Fibroblast of peridontal ligament (primary cell): ENCODE measurements around the gene MEGF8.

ENCODE experiments used
- DNase-seq: peaks from one replicate; pipeline ENCODE4 v3.0.0-alpha.2; 2010; ENCODE audit errors: extremely low read depth

The MEGF8 gene

DNA sequence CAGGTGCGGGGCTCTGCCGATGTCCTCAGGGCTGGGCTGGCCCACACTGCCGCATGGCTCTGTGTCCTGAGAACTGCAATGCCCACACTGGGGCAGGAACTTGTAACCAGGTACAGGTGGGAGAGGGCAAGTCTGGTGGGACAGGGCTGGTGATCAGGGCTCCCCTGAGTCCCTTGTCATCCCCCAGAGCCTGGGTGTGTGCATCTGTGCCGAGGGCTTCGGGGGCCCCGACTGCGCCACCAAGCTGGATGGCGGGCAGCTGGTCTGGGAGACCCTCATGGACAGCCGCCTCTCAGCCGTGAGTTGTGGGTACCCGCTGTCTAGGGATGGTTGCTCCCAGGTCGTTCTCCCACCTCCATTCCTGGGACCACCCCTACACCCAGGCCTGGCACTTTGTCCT, 30.5 kb downstream of the MEGF8 start:
- DNase-seq = no peak

- DNase-seq = no peak
These were observed 31.3 kb downstream of the MEGF8 start for GRCh38 chr19:42356686-42357085.

- DNase-seq = no peak
These were observed 31.9 kb downstream of the MEGF8 start for GRCh38 chr19:42357290-42357689.

DNA sequence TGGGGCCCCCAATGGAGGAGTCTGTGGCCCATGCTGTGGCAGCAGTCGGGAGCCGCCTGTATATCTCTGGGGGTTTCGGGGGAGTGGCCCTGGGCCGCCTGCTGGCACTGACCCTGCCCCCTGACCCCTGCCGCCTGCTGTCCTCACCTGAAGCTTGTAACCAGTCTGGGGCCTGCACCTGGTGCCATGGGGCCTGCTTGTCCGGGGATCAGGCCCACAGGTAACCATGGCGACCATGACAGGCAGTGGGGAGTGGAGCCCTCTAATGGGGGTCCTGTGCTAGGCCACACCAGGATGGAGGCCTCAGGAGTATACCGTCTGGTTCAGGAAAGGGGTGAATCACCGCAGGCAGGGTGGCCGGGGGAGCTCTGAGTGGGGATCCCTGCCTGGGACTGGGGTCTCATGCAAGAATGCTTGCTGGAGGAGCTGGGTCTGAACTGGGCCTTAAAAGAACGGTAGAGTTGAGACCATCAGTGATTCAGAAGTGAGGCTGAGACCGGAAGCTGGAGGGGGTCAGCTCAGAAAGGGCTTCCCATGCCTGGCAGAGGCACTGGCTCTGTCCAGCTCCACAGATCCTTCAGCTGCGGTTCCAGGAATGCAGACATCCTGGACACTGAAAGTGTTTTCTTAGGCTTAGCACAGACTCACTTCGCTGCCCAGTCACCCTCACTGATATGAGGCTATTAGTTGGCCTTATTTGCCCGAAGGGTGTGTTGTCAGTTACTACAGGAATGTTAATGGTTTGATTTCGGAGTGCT, 35.5 kb downstream of the MEGF8 start:
- no peak for DNase-seq

DNA sequence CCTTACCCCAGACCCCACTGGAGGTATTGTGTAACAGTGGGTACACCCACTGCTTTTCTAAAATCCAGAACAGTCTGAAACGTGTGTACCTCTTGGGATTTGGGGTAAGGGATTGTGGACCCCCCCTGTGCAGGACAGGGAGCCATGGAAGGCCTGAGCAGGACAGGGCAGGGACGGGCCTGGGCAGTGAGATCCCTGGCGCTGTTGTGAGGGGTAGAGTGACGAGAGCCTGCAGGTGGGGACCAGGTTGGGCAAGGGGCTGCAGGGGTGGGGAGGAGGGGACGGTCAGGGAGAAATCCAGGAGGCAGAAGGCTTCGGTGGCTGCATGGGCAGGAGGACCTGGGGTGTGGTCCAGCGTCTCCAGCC, 36.1 kb downstream of the MEGF8 start:
- no peak for DNase-seq

GRCh38 chr19:42362342-42362741, 36.9 kb downstream of the MEGF8 start:
- no peak for DNase-seq

GRCh38 chr19:42362891-42363440, 37.5 kb downstream of the MEGF8 start:
- no peak for DNase-seq

GRCh38 chr19:42363614-42364346, 38.3 kb downstream of the MEGF8 start:
- no peak for DNase-seq

DNA sequence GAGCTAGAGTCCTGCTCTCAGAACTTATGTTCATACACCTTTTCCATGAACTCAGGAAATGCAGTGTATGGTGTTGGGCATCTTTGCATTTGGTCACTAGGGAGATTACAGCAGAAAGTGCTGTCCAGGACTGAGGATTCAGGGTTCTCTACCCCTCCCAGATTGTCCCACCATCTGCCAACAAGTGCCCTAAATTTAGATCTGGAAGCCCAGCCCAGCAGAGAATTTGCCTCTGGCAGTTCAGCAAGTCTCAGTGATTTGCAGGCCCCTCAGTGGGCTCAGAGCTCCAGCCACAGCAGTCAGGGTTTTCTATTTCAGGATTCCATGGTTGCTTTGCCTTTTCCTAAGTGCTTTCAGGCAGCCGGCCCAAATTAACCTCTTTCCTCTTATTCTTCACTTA, 41.2 kb downstream of the MEGF8 start:
- no peak for DNase-seq

DNA sequence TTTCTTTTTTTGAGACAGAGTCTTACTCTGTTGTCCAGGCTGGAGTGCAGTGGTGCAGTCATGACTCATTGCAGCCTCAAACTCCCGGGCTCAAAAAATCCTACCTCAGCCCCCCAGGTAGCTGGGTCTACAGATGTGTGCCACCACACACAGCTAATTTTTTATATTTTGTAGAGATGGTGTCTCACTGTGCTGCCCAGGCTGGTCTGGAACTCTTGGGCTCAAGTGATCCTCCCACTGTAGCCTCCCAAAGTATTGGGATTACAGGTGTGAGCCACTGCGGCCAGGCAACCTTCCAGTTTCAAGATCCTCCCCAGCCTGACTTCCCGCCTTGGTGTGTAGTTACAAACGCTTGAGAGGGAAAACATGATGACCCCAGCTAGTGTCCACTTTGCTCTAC, 42.5 kb downstream of the MEGF8 start:
- no peak for DNase-seq

GRCh38 chr19:42368360-42368759, 42.9 kb downstream of the MEGF8 start:
- no peak for DNase-seq

GRCh38 chr19:42368765-42369164, 43.3 kb downstream of the MEGF8 start:
- DNase-seq = no peak

DNA sequence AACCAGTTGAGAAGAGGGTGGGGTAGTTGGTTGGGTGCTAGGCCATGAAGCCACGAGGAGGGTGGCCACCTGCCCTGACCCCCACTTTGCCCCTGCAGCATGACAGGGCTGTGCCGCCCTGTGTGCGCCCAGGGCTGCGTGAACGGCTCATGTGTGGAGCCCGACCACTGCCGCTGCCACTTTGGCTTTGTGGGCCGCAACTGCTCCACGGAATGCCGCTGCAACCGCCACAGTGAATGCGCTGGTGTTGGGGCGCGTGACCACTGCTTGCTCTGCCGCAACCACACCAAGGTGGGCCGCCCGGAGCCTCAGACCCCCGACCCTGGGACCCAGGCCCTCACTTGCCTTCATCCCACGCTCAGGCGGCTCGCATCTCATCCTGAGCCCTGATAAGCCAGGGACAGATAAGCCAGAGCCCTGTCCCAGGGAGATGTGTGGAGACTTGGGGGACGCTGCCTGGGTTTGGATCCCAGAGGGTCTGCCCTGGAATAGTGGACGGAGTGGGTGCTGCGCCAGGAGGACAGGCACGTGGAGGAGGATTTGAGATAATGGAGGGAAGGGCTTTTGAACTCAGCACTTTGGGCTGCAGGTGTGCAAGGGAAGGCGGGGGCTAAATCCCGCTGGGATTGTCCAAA, 44.1 kb downstream of the MEGF8 start:
- no peak for DNase-seq

DNA sequence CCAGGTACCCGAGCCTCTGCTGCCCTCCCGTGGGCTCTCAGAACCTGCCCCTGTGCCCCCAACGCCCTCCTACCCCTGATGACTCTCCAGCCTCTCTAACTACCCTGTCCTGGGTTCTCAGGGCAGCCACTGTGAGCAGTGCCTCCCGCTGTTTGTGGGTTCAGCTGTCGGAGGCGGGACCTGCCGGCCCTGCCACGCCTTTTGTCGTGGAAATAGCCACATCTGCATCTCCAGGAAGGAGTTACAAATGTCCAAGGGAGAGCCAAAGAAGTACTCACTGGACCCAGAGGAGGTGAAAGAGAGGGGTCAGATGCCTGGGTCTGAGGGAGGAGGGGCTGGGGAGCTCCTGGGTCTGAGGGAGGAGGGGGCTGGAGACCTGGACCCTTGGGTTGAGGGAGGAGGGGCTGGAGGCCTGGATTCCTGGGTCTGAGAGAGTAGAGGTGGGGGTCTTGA, 44.7 kb downstream of the MEGF8 start:
- no peak for DNase-seq

DNA sequence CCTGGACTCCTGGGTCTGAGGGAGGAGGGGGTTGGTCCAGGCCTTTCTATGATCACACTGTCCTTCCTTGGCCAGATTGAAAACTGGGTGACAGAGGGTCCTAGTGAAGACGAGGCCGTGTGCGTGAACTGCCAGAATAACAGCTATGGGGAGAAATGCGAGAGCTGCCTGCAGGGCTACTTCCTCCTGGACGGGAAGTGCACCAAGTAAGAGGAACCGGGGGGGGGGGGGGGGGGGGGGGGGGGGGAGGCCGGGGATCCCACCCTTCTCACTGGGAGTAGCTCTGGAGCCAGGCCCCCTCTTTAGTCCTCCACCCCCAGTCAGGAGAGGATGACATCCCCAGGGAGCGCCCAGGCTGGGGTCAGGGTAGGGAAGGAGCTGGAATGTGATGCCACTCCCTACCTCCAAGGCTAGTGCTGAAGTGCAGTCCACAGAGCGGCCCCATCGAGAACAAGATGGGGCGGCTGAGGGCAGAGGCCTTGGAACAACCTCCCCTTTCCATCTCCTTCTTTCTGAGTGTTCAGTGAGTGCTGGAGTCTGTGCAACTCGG, 45.3 kb downstream of the MEGF8 start:
- no peak for DNase-seq

- DNase-seq = no peak
These were observed 49.5 kb downstream of the MEGF8 start for GRCh38 chr19:42374826-42375376.

GRCh38 chr19:42375415-42376176, 50.2 kb downstream of the MEGF8 start:
- no peak for DNase-seq

DNA sequence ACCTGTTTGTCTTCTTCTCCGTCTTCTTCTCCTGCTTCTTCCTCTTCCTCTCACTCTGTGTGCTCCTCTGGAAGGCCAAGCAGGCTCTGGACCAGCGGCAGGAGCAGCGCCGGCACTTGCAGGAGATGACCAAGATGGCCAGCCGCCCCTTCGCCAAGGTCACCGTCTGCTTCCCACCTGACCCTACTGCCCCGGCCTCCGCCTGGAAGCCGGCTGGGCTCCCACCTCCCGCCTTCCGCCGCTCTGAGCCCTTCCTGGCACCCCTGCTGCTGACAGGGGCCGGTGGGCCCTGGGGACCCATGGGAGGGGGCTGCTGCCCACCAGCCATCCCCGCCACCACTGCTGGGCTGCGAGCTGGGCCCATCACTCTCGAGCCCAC, 50.7 kb downstream of the MEGF8 start:
- no peak for DNase-seq

DNA sequence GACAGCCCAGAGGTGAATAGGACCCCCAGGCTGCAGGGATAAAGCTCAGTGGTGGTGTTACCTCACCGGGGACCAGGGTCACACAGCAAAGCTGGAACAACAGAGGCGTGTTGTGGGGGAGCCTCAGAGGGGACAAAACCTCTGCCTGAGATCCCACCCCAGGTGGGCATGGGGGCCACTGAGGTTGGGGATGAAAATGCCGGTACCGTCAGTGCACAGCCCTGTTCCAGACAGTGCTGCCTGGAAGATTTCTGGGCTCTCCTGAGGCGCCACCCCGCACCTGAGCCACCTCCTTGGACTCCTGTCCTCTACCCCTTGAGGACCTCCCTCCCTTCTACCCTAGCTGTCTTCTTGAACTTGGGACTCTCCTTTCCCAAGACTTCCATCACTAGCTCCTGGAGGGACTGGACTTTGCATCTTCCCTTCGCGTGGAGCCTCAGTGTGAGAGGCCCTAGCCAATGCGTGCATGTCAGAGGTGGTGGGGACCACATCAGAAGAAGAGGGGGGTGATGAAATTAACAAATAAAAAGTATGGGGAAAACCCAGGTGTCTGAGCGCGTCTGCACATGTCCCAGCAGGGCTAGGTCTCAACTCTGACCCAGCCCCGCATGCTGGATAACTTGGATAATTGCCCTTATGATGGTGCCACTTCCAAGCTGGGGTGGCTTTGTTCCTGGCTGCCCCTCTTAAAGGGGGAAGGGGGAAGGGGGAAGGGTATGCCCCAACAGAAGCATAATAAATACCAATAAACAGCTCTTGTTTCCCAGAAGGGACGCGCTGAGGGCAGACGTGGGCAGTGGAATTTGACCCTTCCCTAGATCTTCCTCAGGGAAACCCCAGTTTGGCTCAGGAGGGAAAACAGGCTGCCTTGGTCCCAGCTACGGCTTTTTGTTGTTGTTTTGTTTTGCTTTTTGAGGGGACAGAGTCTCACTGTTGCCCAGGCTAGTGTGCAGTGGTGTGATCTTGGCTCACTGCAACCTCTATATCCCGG, 53.1 kb downstream of the MEGF8 start:
- DNase-seq = no peak

- no peak for DNase-seq
These were observed 54.7 kb downstream of the MEGF8 start for GRCh38 chr19:42380155-42380554.
